ENCODE data around the gene ZSCAN5C.
A peak's percentile ranks its signal among the peaks of the same experiment; 100 is the strongest.
"Not testable (repeated sequence)": the region's sequence is repeated elsewhere in the genome, so short reads cannot be mapped to it uniquely, and the experiment has no call there.

The ZSCAN5C gene

DNA sequence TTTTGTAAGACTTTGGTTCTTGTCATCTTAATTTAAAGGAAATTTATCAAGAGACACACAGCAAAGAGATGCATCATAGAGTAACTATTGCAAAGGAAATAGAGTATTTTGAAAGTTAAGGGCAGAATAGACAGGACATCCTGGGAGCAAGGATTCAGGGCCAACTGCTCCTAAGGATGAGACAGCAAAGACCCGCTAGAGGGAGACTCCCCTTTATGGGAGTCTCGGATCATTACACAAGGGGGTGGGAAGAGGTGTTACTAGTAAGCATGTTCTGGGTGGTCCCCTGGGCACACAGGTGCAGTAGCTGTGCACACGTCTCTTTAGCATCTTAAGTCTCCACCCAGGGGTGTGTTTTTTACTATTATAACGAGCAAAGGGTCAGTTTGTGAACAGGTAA is 9.6 kb downstream of the ZSCAN5C start:
- H3K27me3 Mint-ChIP-seq (ENCODE audit: low read depth), result no peaks in the 10 kb centered on the region
- no peak for DNase-seq (ENCODE audit: low spot score)
- H3K9me3 Mint-ChIP-seq, result no peaks in the 10 kb centered on the region
- H3K36me3 Mint-ChIP-seq (ENCODE audit: low read depth), result no peaks in the 10 kb centered on the region
- no peaks in the 10 kb centered on the region for H3K4me1 Mint-ChIP-seq (ENCODE audit: low read depth)
- no peak overlapping the region for H3K4me3 Mint-ChIP-seq
- no peak overlapping the region for H3K27ac Mint-ChIP-seq

DNA sequence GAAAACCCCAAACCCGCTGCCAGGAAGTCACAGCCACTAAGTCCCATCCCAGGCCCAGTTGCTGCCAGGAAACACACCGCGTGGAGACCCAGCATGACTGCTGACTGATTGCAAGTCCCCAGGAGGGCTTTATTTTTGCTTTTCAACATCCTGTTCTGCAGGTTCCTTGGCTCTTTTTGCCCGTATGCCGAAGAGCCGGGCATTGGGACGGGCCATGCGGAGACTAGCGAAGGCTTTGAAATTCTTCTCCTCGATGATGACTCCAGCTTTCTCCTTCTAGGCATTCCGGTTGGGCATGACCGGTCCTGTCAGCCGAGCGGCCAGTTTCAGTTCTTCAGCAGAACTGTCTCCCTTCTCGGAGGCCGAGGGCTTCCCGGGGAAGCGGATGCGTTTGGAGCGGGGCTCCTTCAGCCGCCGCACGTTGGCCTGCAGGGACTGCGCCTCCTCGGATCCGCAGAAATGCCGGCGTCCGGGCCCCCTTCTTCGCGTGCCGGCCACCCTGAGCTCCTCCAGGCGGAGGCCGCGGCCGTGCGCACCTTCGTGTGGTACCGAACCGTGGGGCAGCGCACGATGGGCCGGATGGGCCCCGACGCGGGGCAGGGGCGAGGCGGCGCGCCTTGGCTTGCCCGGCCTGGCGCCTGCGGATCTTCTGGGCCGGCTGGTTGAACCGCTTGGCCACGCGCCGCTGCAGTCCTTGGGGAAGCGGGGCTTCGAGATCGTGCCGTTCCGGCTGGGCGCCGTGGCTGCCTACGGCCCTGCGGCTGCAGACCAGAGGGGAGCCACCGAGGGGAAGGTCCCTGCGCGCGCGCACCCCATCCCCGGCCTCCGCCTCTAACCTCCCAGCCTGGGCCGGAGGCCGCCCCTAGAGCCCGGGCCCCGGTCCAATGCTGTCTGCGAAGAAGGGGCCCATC is 15.2 kb downstream of the ZSCAN5C start:
- H3K4me1 Mint-ChIP-seq (ENCODE audit: low read depth), result no peaks in the 10 kb centered on the region
- no peak overlapping the region for H3K4me3 Mint-ChIP-seq
- H3K36me3 Mint-ChIP-seq (ENCODE audit: low read depth), result no peaks in the 10 kb centered on the region

DNA sequence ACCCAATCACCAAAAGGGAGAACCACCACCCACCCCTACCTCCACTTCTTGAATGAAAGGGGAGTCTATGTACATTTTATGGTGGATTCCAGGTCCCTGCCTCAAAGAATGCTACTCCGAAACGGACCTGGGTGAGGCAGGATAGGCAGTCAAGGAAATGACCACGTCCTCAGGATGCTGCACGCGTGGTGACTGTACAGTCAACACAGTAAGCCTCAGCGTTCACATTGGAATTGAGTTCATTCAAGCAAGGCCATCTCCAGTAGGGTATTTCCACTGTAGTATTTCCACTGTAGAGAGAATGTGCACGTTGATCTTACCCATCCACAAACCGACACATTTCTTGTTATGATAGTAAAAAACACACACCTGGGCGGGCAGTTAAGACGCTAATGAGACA is 16.9 kb downstream of the ZSCAN5C start:
- no peaks in the 10 kb centered on the region for H3K4me1 Mint-ChIP-seq (ENCODE audit: low read depth)
- H3K36me3 Mint-ChIP-seq (ENCODE audit: low read depth), result no peaks in the 10 kb centered on the region
- no peak overlapping the region for H3K27ac Mint-ChIP-seq
- no peaks in the 10 kb centered on the region for H3K9me3 Mint-ChIP-seq
- H3K27me3 Mint-ChIP-seq (ENCODE audit: low read depth), result peaks cover 10% of the 10 kb centered on the region
- no peak for DNase-seq (ENCODE audit: low spot score)
- no peak overlapping the region for H3K4me3 Mint-ChIP-seq

More for the DNA sequence above, 15.2 kb downstream of the ZSCAN5C start:
- peaks cover 10% of the 10 kb centered on the region for H3K27me3 Mint-ChIP-seq (ENCODE audit: low read depth)
- no peaks in the 10 kb centered on the region for H3K9me3 Mint-ChIP-seq
- H3K27ac Mint-ChIP-seq, result no peak overlapping the region
- DNase-seq (ENCODE audit: low spot score), result no peak

DNA sequence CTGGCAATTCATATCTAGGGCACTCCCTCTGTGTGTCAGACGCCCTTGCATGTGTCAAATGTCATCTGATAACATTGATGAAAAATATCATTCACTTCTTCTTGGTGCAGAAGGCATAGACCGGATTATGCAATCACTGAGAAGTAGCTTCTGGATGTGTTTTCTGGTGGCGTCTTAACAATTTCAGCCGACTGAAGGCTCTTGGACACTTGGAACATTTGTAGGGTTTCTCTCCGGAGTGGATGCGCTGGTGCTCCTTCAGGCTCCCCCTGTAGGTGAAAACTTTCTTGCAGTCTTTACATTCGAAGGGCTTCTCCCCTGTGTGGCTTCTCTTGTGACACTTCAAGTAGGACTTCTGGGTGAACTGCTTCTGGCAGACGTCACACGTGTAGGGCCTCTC is 19.4 kb downstream of the ZSCAN5C start:
- H3K9me3 Mint-ChIP-seq; H3K27ac Mint-ChIP-seq; H3K36me3 Mint-ChIP-seq (ENCODE audit: low read depth); H3K4me1 Mint-ChIP-seq (ENCODE audit: low read depth); DNase-seq (ENCODE audit: low spot score); H3K4me3 Mint-ChIP-seq: not testable (repeated sequence)
- H3K27me3 Mint-ChIP-seq (ENCODE audit: low read depth), result peaks cover 10% of the 10 kb centered on the region

DNA sequence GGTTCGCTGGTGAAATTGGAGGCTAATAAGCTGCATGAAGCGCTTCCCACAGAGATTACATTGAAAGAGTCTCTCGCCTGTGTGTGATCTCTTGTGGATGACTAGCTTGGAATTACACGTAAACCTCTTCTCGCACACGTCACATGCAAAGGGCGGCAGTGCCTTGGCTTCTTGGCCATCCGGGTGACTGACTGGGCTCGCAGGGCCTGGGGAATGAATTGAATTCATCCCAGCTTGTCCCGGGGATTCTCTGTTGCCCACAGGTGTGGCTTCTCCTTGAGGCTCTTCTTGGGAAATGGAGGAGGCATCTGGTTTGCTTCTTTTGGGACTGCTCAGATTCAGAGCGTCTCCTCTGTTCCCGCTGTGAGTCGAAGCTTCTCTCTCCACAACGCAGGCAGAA is 19.8 kb downstream of the ZSCAN5C start:
- Mint-ChIP-seq H3K27ac (no peak overlapping the region), H3K4me3 (no peak overlapping the region), H3K27me3 (ENCODE audit: low read depth) (peaks cover 10% of the 10 kb centered on the region)

DNA sequence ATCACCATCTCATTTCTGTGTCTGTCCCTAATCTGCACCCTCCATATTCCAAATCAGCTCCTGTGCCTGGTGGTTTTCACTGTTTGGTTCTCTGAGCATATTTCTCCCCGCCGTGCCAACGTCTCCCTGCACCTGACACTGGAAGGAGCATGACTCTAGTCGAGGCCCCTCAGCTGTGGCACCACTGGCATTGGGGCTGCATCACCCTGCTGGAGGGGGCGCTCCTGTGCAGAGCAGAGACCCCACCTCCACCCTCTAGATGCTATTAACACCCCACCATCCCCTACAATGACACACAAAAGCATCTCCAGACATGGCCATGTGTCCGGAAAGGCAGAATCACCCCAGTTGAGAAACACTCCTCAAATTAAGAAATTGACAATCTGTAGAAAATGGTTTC is 20.8 kb downstream of the ZSCAN5C start:
- Mint-ChIP-seq H3K27ac (no peak overlapping the region), H3K4me1 (ENCODE audit: low read depth) (no peaks in the 10 kb centered on the region), H3K27me3 (ENCODE audit: low read depth) (peaks cover 9% of the 10 kb centered on the region), H3K9me3 (no peaks in the 10 kb centered on the region), H3K4me3 (no peak overlapping the region), H3K36me3 (ENCODE audit: low read depth) (no peaks in the 10 kb centered on the region)
- DNase-seq (ENCODE audit: low spot score), result no peak

More for the DNA sequence above, 19.8 kb downstream of the ZSCAN5C start:
- no peak for DNase-seq (ENCODE audit: low spot score)
- no peaks in the 10 kb centered on the region for H3K36me3 Mint-ChIP-seq (ENCODE audit: low read depth)
- no peaks in the 10 kb centered on the region for H3K9me3 Mint-ChIP-seq
- no peaks in the 10 kb centered on the region for H3K4me1 Mint-ChIP-seq (ENCODE audit: low read depth)

DNA sequence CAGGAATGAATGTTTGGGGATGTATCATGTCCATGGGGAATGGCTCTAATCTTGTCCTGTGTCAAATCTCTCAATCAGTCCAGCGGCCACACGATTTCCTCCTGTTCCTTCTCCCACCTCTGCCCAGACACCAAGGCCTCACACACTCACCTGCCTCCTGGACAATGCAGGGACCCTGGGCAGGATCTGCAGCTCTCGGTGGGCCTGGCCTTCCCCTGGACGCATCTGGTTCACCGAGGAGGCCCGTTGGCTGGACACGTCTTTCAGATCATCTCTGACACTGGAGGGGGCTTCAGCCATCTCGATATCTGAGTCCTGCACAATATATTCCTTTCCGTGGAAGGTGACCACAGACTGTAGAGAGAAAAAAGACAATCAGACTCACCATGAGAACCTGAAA is 21.4 kb downstream of the ZSCAN5C start:
- DNase-seq (ENCODE audit: low spot score), result no peak
- no peaks in the 10 kb centered on the region for H3K9me3 Mint-ChIP-seq
- no peak overlapping the region for H3K27ac Mint-ChIP-seq
- no peaks in the 10 kb centered on the region for H3K4me1 Mint-ChIP-seq (ENCODE audit: low read depth)
- no peaks in the 10 kb centered on the region for H3K36me3 Mint-ChIP-seq (ENCODE audit: low read depth)
- no peak overlapping the region for H3K4me3 Mint-ChIP-seq
- peaks cover 7% of the 10 kb centered on the region for H3K27me3 Mint-ChIP-seq (ENCODE audit: low read depth)

DNA sequence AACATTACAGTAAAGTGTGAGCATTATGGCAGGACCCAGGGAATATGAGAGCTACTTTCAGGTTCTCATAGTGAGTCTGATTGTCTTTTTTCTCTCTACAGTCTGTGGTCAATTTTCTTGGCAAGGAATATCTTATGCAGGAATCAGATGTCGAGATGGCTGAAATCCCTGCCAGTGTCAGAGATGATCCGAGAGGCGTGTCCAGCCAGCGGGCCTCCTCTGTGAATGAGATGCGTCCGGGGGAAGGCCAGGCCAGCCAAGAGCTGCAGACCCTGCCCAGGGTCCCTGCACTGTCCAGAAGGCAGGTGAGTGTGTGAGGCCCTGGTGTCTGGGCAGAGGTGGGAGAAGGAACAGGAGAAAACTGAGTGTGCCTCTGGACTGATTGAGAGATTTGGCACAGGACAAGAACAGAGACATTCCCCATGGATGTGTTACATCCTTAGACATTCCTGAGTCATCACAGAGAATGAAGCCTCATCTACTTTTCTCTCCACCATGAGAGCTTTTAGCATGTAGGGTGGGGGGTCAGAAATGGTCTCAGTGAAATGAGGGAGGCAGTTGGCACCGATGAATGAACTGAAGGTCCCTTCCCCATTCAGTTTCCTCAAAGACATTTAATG is 43.2 kb downstream of the ZSCAN5C start:
- DNase-seq (ENCODE audit: low spot score), result no peak
- H3K4me1 Mint-ChIP-seq (ENCODE audit: low read depth), result no peaks in the 10 kb centered on the region
- H3K27me3 Mint-ChIP-seq (ENCODE audit: low read depth), result no peaks in the 10 kb centered on the region
- no peaks in the 10 kb centered on the region for H3K36me3 Mint-ChIP-seq (ENCODE audit: low read depth)
- H3K9me3 Mint-ChIP-seq, result no peaks in the 10 kb centered on the region
- H3K4me3 Mint-ChIP-seq, result no peak overlapping the region
- H3K27ac Mint-ChIP-seq, result no peak overlapping the region

DNA sequence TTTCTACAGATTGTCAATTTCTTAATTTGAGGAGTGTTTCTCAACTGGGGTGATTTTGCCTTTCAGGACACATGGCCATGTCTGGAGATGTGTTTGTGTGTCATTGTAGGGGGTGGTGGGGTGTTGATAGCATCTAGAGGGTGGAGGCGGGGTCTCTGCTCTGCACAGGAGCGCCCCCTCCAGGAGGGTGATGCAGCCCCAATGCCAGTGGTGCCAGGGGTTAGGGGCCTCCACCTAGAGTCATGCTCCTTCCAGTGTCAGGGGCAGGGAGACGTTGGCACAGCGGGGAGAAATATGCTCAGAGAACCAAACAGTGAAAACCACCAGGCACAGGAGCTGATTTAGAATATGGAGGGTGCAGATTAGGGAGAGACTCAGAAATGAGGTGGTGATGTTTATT is 43.7 kb downstream of the ZSCAN5C start:
- DNase-seq (ENCODE audit: low spot score); H3K36me3 Mint-ChIP-seq (ENCODE audit: low read depth); H3K4me3 Mint-ChIP-seq; H3K4me1 Mint-ChIP-seq (ENCODE audit: low read depth); H3K27ac Mint-ChIP-seq; H3K27me3 Mint-ChIP-seq (ENCODE audit: low read depth); H3K9me3 Mint-ChIP-seq: not testable (repeated sequence)

DNA sequence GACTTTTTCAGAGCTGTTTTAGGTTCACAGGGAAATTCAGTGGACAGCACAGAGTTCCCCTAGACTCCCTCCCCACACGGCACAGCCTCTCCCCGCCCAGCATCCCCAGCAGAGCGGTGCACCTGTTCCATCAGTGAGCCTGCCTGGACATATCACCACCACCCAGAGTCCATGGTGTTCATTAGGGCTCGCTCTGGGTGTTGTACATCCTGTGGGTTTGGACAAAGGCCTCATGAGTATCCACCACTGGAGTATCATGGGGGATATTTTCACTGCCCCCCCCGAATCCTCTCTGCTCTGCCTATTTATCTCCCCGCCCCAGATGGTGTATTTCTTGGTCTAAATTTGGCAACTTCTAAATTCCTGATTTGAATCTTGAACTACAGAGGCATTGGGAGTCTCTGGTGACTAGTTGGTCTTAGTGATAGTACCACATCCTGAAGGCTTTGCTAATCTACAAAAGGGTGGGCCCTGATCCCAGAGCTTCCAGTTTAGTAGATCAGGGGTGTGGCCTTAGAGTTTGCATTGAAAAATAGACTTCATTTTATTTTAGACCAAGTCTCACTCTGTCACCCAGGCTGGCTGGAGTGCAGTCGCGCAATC is 46.8 kb downstream of the ZSCAN5C start:
- not testable (repeated sequence) for H3K27me3 Mint-ChIP-seq (ENCODE audit: low read depth); H3K36me3 Mint-ChIP-seq (ENCODE audit: low read depth); H3K4me3 Mint-ChIP-seq; DNase-seq (ENCODE audit: low spot score); H3K27ac Mint-ChIP-seq; H3K9me3 Mint-ChIP-seq; H3K4me1 Mint-ChIP-seq (ENCODE audit: low read depth)

DNA sequence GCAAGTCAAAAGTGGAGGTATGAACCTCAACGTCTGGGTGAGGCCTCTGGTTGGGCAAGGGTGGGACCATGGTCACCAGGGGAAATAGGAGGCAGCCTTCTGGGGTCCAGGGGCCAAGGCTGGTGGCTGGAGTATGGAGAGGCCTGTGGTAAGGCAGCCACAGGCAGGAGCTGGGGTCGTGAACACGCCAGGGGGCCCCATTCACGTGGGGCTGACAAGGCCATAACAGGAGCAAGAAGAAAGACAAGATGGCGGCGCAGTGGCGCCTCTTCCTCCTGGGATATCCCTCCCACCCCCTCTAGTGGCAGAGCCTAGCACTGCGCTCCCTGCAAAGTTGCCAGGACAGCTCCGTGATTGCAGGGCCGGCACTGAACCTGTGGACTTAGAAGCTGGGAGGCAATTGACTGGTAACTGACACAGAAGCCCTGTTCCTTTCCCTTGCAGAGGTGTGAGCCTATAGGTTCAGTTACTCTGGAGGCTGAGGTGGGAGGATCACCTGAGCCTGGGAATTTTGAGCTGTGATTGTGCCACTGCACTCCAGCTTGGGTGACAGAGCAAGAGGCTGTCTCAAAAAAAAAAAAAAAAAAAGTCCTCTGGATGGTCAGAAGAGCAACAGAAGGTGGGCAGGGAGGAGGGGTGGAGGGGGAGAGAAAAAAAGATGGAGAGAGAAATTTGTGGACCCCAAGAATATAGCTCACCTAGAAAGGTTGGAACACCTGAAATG is 50.8 kb downstream of the ZSCAN5C start:
- Mint-ChIP-seq H3K4me1 (ENCODE audit: low read depth) (no peaks in the 10 kb centered on the region), H3K36me3 (ENCODE audit: low read depth) (no peaks in the 10 kb centered on the region), H3K27ac (no peak overlapping the region), H3K9me3 (peaks cover 5% of the 10 kb centered on the region), H3K27me3 (ENCODE audit: low read depth) (no peaks in the 10 kb centered on the region), H3K4me3 (no peak overlapping the region)
- DNase-seq (ENCODE audit: low spot score), result peak; percentile 41

DNA sequence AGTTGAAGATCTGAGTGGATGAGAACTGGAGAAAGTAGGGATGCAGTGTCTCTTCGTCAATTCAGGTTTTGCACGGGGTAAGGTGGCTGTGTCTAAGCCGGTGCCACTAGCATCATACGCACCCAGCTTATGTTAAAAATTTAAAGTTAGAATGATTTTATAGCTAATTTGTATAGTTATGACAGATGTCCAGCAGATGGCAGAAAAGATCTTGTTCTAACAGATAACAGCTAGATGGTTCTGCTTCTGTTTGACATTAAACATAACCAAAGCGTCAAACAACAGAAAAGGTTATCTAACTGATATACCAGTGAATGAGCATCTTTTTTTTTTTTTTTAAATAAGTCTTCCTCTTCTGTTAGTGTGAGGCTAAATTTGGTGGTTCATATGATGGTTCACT is 51.7 kb downstream of the ZSCAN5C start:
- no peaks in the 10 kb centered on the region for H3K27me3 Mint-ChIP-seq (ENCODE audit: low read depth)
- no peaks in the 10 kb centered on the region for H3K36me3 Mint-ChIP-seq (ENCODE audit: low read depth)
- H3K27ac Mint-ChIP-seq, result no peak overlapping the region
- DNase-seq (ENCODE audit: low spot score), result no peak
- peaks cover 5% of the 10 kb centered on the region for H3K9me3 Mint-ChIP-seq
- H3K4me3 Mint-ChIP-seq, result no peak overlapping the region
- no peaks in the 10 kb centered on the region for H3K4me1 Mint-ChIP-seq (ENCODE audit: low read depth)

DNA sequence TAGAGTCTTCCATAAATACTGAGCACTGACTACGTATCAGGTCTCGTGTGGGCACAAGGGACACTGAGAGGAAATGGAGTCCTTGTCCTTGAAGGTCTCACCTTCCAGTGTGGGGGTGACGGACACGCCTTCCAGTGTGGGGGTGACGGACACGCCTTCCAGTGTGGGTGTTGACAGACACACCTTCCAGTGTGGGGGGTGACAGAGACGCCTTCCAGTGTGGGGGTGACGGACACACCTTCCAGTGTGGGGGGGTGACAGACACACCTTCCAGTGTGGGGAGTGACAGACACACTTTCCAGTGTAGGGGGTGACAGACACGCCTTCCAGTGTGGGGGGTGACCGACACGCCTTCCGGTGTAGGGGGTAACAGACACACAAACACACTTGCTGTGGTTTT is 56.2 kb downstream of the ZSCAN5C start:
- Mint-ChIP-seq H3K4me3 (no peak overlapping the region), H3K27me3 (ENCODE audit: low read depth) (no peaks in the 10 kb centered on the region), H3K27ac (no peak overlapping the region), H3K4me1 (ENCODE audit: low read depth) (no peaks in the 10 kb centered on the region), H3K9me3 (no peaks in the 10 kb centered on the region), H3K36me3 (ENCODE audit: low read depth) (no peaks in the 10 kb centered on the region)
- DNase-seq (ENCODE audit: low spot score), result no peak

Data from T-helper 2 cell treated with Interferon-gamma antibody and Interleukin-4, amounts not matched to agents 5 μg/mL and 100 μg/mL, for 36 hours (primary cell).